A673 (cell line): ENCODE results near the gene FGF14.

ENCODE experiments used
- EZH2 ChIP-seq: fragments of 200-600 bp; sonication (generic); IDR thresholded peaks from 2 replicates; pipeline ENCODE4 v1.6.1; 2017; ENCODE audit warnings: borderline replicate concordance, low read depth, mild to moderate bottlenecking, mixed read lengths, antibody characterized with exemption, low read length; ENCODE audit not compliant: poor library complexity, severe bottlenecking
- TF ChIP-seq, protein P1 (sequence below): fragments of 300-800, 200-600 bp; sonication (generic); conservative IDR thresholded peaks from 2 replicates; pipeline ENCODE4 v1.5.1; 2017; ENCODE audit warnings: low read depth, mild to moderate bottlenecking, antibody characterized with exemption, low read length, moderate library complexity, mixed read lengths

DNA sequence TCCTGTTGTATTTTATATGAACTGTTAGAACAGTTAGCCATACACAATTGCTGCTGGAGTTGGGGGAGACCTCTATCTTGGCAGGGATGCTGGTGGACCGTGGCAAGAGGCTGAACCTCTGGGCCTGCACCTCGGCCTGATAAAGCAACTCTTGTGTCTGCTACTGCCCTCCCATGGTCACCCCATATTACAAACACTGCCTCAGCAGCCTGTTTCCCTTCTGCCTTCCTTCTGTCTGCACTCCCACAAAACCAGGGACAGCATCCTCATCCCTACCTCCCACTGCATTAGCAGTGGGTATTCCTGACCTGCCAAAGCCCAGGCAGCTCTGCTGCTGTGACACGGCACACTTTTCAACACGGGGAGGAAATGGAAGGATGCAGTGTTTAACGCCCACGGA is 456.4 kb downstream of the FGF14 start:
- TF ChIP-seq, protein P1, sequence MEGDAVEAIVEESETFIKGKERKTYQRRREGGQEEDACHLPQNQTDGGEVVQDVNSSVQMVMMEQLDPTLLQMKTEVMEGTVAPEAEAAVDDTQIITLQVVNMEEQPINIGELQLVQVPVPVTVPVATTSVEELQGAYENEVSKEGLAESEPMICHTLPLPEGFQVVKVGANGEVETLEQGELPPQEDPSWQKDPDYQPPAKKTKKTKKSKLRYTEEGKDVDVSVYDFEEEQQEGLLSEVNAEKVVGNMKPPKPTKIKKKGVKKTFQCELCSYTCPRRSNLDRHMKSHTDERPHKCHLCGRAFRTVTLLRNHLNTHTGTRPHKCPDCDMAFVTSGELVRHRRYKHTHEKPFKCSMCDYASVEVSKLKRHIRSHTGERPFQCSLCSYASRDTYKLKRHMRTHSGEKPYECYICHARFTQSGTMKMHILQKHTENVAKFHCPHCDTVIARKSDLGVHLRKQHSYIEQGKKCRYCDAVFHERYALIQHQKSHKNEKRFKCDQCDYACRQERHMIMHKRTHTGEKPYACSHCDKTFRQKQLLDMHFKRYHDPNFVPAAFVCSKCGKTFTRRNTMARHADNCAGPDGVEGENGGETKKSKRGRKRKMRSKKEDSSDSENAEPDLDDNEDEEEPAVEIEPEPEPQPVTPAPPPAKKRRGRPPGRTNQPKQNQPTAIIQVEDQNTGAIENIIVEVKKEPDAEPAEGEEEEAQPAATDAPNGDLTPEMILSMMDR = 0 out of 2 replicates have a peak, but pooled peaks have one; percentile 20
- no peak for TF ChIP-seq EZH2
